Dermis blood vessel endothelial cell (primary cell): ENCODE data around the gene KIAA1217. TPM values are rescaled to one million over a fixed set of nuclear protein-coding genes. Genes with fewer than 3 reads are reported as not detected.

Source experiments
- DNase-seq: peaks from one replicate; pipeline ENCODE4 v3.0.0; 2010
- total RNA-seq: library from RNA; depleted of rRNA; stranded (reverse); fragments of >200 nt; gene quantifications from 2 replicates; pipeline ENCODE4 v1.2.3, GENCODE V29; 2014

KIAA1217 gene
- total RNA-seq, 1 donor from 2014 or later: 15.3 TPM

DNA sequence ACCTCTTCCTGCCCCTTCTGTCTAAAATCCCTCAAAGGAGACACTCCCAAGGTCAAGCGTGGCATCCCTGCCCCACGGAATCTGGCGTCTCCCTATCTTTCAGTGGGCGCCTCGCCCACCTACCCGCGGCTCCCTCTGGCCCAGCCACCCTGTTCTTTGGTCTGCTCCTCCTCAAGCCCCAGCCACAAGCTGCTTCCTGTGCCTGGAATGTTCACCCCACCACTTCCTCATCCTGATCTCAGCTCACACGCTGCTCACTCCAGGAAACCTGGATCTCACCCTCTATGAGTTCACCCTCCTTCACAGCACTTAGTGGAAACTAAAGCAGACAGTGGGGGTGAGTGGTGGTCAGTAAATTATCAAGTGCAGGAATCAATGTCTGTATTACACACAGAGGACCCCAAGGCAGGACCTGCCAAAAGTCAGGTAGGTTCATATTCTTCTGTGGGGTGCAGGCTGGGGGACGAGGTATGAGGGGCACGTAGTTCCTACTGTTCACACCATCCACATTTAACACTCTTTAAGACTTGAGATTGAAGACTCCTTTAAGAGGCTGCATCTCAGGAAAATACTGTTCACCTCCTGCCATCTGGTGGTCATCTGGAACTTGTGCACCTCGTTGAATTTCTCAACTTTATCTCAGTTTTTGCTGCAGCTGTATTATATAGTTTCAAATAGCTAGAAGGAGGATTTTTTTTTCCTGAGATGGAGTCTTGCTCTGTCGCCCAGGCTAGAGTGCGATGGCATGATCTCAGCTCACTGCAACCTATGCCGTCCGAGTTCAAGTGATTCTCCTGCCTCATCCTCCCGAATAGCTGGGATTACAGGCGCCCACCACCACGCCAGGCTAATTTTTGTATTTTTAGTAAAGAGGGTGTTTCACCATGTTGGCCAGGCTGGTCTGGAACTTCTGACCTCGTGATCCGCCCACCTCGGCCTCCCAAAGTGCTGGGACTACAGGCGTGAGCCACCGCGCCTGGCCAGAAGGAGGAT lies 348.1 kb downstream of the KIAA1217 start:
- peak; percentile 79 for DNase-seq

DNA sequence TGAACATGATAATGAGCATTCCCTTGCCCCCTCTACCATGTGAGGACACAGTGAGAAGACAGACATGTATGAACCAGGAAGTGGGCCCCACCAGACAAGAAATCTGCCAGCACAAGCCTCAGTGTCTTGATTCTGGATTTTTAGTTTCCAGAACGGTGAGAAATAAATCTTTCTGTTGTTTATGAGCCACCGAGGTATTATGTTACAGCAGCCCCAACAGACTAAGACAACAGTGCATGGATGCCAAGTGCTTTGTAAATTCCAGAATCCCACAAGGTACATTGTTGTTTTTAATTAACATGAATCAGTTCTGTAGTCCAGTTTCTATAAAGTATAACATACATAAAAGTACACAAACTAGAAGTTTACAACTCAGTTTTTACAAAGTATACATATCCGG lies 352.5 kb downstream of the KIAA1217 start:
- DNase-seq: no peak

DNA sequence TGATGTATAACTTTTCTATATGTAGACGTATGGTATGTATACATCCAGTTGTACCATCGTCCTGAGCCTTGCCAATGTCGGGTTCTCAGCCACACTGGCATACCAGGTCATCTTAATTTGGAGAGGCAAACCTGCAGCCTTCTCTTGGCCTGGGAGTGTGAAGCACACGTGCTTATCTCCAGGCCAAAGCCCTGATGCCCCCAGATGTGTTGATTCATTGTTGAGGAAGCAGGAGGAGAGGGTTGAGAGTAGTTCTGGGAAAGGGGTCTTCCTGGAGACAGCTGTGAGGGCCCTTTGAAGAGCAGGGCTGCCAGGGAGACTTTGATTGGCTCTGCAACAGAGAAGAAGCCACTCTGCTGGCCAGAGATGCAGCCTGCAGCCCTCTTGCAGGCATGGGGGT lies 359.1 kb downstream of the KIAA1217 start:
- DNase-seq: no peak

DNA sequence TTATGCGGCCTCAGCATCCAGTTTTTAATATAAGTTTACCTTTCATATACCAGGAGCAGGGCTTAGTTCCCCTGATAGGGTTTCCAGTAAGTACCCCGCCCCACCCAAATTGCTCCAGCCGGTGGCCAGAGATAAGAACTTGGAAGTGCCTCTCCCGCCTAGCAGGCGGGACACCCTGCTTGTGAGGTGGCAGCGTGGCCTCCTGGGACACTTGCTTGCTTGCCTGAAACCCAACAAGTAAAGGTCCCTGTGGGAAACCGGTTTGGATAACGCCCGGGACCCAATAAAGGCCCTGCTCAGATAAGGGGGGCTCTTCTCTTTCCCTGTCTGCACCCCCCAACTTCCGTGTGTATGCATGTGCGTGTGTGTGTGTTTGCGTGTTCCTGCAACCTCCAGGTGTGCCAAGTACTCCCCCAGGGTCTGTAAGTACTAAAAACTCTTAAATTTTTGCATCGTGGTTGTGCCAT lies 360.4 kb downstream of the KIAA1217 start:
- DNase-seq: no peak

DNA sequence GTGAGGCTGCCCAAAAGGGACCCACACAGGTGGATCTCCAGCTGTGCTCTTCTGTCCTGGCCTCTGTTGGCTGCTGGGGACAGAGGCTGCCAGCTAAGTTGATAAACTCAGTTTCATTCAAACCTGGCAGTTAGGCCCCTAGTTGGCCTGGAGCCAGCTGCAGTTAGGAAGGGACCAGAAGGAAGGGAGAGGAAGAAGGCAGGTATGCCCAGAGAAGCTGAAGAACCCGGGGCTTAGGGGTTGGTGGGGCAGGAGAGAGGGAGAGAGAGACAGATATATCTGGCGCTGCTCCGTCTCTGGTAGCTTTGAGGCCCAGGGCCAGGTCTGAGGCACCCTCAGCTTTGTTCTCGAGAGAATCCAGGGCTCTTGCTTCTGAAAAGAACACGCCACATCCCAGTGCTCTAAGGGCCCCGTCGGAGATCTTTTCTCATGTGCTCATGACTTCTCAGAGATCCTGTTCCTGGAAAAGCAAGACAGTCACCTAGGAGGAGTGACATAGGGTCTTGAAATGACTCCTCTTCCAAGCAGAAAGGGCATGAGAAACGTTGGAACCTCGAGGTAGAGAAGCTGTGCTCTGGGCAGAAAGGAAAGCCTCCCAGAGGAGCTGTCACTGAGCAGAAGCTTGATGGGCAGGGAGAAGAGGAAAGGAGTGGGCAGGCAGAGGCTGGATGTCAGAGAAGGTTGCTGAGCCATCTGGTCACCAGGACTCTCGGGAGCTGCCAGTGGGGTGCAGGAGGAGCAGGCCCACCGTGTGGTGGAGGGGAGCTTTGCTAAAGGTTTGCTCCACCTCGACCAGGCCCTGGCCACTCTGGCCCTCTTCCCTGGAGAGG lies 361.1 kb downstream of the KIAA1217 start:
- no peak for DNase-seq

DNA sequence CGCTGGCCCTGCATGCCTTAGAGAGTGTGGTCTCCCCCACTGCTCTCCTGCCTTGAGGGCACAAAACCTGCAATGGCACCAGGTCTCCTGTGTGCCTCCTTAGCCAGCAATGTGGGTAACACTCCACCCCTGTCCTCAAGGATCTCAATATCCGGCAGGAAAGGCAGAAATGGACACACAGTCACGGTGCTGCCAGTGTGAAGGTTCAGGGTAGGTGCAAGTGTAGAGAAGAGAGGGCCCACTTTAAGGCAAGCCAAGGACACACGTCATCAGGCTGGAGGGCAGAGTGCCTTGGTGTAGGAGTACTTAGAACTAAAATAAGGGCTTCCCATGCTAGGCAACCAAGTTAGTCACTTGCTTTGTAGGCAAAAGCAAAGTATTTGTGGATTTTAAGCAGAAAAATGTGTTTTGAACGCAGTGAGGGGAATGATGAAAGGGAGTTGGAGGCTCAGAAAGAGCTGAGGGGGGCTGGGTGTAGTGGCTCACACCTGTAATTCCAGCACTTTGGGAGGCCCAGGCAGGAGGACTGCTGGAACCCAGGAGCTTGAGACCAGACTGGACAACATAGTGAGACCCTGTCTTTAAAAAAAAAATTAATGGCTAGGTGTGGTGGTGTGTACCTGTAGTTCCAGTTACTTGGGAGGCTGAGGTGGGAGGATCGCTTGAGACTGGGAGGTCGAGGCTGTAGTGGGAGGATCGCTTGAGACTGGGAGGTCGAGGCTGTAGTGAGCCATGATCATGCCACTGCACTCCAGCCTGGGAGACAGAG lies 361.9 kb downstream of the KIAA1217 start:
- no peak for DNase-seq

DNA sequence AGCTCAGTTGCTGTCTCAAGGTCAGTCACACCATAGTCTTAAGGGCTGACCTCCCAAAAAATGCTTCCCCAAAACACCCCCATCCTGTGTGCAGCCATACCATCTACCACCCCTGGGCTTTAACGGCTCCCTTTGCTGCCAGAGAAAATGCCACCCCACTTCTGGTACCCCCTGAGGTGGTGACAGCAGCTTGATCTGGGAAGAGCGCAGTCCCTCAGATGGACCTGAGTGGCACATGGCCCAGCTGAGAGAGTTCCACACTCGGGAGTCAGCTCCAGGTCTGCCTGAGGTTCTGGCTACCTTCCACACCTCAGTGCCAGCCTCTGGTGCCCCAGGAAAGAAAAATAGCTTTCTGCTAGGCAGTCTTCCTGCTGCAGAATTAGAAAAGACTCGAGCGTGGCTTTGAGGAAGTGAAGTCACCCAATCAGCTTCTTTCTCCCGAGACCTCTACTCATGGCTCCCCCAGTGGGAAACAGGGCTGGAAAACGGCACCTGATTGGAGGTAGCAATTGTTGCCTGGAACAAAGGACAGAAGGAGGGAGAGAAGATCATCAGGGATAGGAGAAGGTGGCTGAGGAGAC lies 363.0 kb downstream of the KIAA1217 start:
- no peak for DNase-seq

DNA sequence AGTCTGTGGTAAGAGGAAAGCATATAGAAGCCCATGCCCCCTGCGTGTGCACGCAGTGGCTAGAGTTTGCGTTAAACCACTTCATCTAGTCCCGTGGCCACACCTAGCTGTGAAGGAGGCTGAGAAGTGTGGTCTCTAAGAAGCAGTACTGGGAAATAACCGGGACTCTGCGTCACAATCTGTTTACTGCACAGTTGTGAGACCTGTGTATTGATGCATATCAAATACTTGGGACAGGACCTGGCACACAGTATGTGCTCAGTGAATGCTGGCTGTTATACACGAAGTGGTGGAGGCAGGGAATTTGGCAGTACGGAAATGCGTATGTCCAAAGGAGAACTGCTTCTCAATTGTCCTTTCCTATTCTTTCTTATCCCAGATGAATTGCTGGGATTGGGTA lies 365.2 kb downstream of the KIAA1217 start:
- no peak for DNase-seq

DNA sequence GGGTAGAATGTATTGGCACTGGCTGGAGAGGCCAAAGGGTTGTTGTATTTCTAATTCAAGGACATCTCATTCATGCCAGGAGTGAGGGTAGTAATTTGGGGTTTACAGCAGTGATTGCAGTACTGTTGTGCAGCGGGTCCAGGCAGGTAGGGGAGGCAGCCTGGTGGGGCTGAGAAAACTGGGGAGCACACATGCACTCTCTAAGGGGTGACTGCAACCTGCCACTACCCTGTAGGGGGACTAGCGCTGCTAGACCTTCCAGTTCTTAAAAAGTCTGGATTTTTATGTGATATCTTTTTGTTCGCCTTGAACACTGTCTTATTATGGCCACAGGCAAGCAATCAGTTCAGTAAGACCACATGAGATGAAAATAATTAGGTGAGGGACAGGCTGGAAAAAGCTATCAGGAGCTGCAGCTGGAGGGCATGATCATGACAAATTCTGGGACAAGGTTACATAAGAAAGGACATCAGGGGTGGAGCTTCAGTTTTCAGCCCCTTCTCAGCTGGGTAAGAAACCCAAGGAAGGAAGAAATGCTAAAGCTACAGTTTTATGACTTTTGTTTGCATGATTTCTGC lies 365.7 kb downstream of the KIAA1217 start:
- DNase-seq: no peak

DNA sequence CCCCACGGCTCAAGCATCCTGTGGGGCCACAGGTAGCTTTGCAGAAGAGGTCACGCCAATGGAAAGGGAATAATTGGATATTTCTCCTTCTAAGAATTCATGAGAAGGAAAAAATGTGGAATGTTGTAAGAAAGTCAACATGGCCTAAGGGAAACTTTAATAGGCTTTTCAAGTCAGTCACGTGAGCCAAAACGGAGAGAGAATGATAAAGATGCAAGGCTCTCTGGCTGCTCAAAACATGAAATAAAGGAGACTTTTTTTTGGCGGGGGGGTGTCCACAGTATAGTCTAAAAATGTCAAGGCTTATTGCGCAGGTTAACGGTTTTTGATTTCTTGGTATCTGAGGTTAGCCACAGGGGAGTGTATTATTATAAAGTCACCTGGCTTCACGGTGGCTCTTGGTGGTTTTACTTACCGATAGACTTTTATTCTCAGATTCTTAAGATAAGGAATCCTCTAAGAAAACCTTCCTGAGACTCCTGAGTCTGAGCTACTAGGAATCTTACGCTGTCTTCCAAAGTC lies 366.6 kb downstream of the KIAA1217 start:
- no peak for DNase-seq

DNA sequence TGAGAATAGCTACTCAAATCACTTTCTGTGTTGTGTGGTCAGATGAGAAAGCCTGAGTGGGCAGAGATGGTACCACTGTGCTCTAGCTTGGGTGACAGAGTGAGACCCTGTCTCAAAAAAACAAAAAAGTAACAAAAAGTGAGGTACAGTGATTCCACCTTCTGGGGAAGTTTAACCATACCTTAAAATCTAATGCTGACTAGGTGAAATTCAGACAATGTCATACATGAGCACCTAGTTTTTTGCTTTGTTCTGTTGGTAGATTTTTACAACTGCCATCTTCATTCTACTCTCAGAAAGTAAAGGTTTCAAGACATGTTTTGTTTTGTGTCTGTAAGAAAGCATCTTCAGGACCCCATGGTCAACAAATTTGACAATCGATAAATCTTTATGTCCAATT lies 370.5 kb downstream of the KIAA1217 start:
- DNase-seq: no peak

DNA sequence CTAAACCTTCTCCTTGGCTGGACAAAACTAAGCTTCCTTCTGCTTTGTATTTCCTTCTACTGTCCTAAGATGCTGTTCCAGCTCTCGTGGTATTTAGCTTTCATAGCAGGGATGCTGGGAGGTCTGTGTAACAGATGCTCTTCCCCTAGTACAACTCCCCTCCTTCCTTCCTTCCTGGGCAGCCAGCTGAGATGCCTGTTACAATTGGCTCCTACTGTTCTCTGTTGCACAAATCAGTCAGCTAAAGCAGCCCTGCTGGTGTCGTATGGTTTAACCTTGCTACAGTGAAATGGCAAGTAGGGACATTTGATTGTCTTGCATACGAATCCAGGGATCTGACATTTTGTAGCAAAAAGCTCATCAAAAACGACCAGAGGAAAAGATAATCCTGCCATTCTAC lies 371.0 kb downstream of the KIAA1217 start:
- DNase-seq: no peak

DNA sequence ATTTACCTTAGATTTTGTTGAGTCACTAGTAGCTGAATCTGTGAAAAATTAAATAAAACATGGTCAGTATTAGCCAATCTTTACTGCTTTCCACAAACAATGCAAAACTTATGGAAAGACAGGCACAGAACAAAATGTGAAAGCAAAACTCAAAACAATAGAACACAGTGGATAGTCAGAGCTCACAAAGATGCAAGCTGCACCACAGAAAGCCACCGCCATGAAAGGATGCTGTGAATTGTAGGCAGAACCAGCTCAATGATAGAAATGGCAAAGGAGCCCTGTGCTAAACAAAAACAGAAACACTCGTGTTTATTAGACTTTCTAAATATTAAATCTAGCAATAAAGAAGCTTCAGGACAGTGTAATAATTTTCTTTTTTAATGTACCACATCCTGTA lies 380.3 kb downstream of the KIAA1217 start:
- DNase-seq: no peak

DNA sequence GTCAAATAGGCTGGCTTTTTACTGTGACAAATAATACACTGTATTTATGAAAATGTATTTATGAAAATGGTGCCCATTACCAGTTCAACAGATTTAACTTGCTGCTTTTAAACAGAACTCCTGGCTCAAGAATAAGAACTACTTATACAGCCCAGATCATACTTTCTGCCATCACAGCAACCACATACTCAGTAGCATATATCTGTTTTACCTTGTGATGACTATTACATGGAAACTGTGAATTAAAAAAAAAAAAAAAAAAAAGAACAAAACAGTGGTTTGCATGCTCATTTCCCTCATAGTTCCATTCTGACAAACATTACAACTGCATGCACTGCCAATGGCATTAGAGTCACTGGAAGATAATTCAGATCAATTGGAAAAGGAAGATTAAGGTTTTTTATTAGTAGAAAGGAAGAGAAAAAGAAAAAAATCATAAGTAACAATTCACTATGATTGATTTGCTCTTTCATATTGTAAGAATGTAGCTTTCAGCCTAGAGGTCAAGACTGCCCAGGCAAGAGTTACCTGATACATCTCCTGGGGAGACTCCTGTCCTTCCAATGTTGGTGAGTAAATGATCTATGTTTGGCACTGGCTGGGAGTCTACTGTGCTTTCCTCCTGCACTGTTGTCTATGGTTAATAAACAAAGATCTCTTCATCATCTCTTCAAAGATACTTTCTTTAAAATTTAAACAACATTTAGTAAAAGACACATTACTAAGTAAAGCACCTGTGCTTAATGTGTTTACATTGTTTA lies 381.9 kb downstream of the KIAA1217 start:
- DNase-seq: no peak

DNA sequence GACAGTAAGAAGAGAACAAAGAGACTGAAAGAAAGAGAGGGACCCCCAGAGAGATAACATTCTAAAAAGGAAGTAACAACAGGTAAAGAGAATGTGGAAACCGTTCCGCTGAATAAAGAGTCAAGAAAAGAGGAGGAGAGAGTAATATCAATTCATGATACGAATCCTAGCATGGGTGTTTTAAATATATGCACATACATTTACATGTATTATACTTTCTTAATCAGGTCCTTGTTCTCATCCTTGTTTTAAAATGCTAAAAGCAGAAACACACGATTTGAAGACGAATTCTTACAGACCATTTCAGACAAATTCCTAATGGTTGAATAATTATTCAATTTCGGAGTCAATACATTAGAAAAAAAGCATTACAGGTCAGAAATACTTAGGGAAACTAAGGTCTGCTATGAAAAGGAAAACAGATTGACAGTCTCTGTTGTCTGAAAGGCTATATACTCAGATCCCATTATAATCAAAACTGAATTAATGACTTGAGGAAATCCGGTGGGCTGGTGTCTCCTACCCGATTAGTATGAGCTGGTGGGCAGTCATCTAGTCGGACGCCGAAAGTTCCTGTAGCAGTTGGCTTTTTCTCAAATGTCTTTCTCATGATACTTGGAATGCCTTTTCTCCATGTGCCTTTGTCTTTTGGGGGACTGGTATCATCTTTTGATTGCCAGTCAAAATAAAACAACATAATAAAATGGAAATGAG lies 387.4 kb downstream of the KIAA1217 start:
- DNase-seq: no peak

DNA sequence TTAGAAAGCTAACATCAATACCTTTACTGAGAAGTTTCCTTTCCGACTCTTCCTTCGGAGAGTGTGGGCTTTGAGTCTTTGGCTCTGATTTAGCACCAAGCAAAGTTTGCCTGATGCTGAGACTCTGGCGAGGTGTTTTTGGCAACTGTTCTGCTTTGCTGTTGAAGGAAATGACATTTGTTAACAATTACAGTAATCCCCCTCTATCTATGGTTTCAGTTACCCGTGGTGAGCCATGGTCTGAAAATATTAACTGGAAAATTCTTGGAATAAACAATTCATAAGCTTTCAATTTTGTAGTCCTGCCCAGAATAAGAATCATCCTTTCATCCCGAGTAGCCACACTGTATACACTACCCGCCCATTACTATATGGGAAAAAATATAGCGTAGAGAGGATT lies 388.5 kb downstream of the KIAA1217 start:
- no peak for DNase-seq
